Measurements from ENCODE around the gene UBXN7. TPM values are rescaled to one million over a fixed set of nuclear protein-coding genes. Genes with fewer than 3 reads are reported as not detected.
"Not testable (repeated sequence)": the region's sequence is repeated elsewhere in the genome, so short reads cannot be mapped to it uniquely, and the experiment has no call there.

UBXN7 gene
- total RNA-seq, 1 experiment from 2014 or later, result 67.0 TPM

DNA sequence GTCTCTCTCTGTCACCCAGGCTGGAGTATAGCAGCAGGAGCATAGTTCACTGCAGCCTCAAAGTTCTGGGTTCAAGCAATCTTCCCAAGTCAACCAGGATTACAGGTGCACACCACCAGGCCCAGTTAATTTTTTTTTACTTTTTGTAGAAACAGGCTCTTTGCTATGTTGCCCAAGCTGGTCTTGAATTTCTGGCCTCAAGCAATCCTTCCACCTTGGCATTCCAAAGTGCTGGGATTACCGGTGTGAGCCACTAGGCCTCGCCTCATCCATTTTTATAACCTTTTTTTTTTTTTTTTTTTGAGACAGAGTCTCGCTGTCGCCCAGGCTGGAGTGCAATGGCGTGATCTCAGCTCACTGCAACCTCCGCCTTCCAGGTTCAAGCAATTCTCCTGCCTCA lies 7.8 kb downstream of the UBXN7 start:
- H4K20me1 ChIP-seq (ENCODE audit: insufficient read depth); H3K36me3 ChIP-seq (ENCODE audit: control insufficient read depth in 1 of 2, insufficient read depth in 2 of 2, low read length in 2 of 2); H3K27ac ChIP-seq (ENCODE audit: low read depth, low read length); H3K4me2 ChIP-seq (ENCODE audit: low read length); ATAC-seq; intact Hi-C loops (cut with micrococcal nuclease); BruUV-seq (replicated peaks); H2AFZ ChIP-seq (ENCODE audit: low read depth, low read length, poor library complexity, severe bottlenecking); H3K9me2 ChIP-seq (ENCODE audit: insufficient read depth); H3K4me1 ChIP-seq (ENCODE audit: control insufficient read depth in 1 of 2, insufficient read depth in 2 of 2, low read length in 2 of 2); H3K4me3 ChIP-seq (replicated peaks in 1 of 2; ENCODE audit: low read depth in 1 of 2, low read length in 2 of 2); H3K9ac ChIP-seq (ENCODE audit: low read length); H3K27me3 ChIP-seq (ENCODE audit: insufficient read depth, low read length); DNase-seq (ENCODE audit: low read depth, low spot score); CTCF ChIA-PET; H3K9me3 ChIP-seq (ENCODE audit: control insufficient read depth in 1 of 2, insufficient read depth in 1 of 2, low read depth in 1 of 2, low read length in 2 of 2); POLR2A ChIA-PET; RAD21 ChIA-PET (ENCODE audit: low non-redundant PET in 1 of 2, low total read pairs in 2 of 2, uncharacterized antibody in 2 of 2, unreplicated experiment in 2 of 2): not testable (repeated sequence)
- H3K79me2 ChIP-seq (ENCODE audit: insufficient read depth, low read length), result peaks cover 96% of the 10 kb centered on the region

DNA sequence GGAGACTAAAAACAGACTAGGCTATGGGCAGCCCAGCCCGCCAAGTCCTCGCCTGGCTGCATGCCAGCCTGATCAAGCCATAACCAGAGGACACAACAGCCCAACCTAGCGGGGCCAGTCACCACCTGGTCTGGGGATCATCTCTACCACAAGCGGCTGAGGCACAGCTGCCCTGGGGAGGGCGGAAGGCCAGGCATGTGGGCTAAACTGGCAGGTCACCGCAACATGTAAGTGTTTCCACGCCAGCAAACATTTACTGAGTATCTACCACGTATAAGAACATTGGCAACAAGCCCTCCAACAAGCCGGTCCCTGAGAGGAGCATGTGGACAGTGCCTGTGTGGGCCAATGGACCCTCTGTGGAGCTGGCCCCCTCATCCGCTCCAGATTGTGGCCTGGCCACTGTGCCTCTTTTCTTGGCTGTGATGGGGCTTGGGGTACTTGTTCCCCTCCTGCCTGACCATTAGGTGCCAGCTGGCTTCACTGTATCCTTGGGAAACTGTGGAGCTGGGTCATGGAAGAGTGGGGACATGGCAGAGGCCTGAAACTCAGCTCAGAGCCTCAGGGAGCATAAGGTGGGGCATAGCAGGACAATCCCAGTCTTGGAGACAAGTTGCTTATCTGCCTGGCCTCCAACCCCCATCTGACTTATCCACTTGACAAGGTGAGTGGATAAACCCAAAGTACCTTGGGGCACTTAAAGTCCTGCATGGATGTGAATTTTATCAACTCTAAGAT lies 9.0 kb downstream of the UBXN7 start:
- no peaks in the 10 kb centered on the region; the same call in 1 of the 2 replicates for H4K20me1 ChIP-seq (ENCODE audit: insufficient read depth)
- no peak overlapping the region for H3K9ac ChIP-seq (ENCODE audit: low read length)
- BruUV-seq (replicated peaks), result no TSS peak
- H3K9me3 ChIP-seq (ENCODE audit: control insufficient read depth in 1 of 2, insufficient read depth in 1 of 2, low read depth in 1 of 2, low read length in 2 of 2), result no peaks in the 10 kb centered on the region
- peaks cover 96% of the 10 kb centered on the region for H3K79me2 ChIP-seq (ENCODE audit: insufficient read depth, low read length)
- H3K4me2 ChIP-seq (ENCODE audit: low read length), result no peak overlapping the region
- H2AFZ ChIP-seq (ENCODE audit: low read depth, low read length, poor library complexity, severe bottlenecking), result no peak overlapping the region
- ChIA-PET RAD21 (ENCODE audit: low non-redundant PET in 1 of 2, low total read pairs in 2 of 2, uncharacterized antibody in 2 of 2, unreplicated experiment in 2 of 2) (no interaction called here), CTCF (no interaction called here), POLR2A (no interaction called here)
- H3K36me3 ChIP-seq (ENCODE audit: control insufficient read depth in 1 of 2, insufficient read depth in 2 of 2, low read length in 2 of 2), result no peaks in the 10 kb centered on the region; a peak in 1 of 4 replicates
- intact Hi-C loops (cut with micrococcal nuclease), result no loop called here
- H3K4me3 ChIP-seq (replicated peaks in 1 of 2; ENCODE audit: low read depth in 1 of 2, low read length in 2 of 2), result no peak overlapping the region
- DNase-seq (ENCODE audit: low read depth, low spot score) (no peak), ATAC-seq (peak; percentile 30; the same call in 1 of the 2 replicates)
- no peaks in the 10 kb centered on the region for H3K27me3 ChIP-seq (ENCODE audit: insufficient read depth, low read length)
- no peaks in the 10 kb centered on the region for H3K9me2 ChIP-seq (ENCODE audit: insufficient read depth)
- H3K27ac ChIP-seq (ENCODE audit: low read depth, low read length), result no peak overlapping the region
- no peak for TF ChIP-seq POLR2A (IDR thresholded peaks at IDR 0.05; ENCODE audit: borderline replicate concordance, extremely low read depth, insufficient read depth, insufficient read length)
- TF ChIP-seq SIN3A (IDR thresholded peaks at IDR 0.05; ENCODE audit: low read depth), result no peak
- TF ChIP-seq, protein P1, sequence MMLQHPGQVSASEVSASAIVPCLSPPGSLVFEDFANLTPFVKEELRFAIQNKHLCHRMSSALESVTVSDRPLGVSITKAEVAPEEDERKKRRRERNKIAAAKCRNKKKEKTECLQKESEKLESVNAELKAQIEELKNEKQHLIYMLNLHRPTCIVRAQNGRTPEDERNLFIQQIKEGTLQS (IDR thresholded peaks at IDR 0.05), result no peak
- TF ChIP-seq JUND (IDR thresholded peaks at IDR 0.05), result no peak
- TF ChIP-seq, protein P2, sequence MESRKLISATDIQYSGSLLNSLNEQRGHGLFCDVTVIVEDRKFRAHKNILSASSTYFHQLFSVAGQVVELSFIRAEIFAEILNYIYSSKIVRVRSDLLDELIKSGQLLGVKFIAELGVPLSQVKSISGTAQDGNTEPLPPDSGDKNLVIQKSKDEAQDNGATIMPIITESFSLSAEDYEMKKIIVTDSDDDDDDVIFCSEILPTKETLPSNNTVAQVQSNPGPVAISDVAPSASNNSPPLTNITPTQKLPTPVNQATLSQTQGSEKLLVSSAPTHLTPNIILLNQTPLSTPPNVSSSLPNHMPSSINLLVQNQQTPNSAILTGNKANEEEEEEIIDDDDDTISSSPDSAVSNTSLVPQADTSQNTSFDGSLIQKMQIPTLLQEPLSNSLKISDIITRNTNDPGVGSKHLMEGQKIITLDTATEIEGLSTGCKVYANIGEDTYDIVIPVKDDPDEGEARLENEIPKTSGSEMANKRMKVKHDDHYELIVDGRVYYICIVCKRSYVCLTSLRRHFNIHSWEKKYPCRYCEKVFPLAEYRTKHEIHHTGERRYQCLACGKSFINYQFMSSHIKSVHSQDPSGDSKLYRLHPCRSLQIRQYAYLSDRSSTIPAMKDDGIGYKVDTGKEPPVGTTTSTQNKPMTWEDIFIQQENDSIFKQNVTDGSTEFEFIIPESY (IDR thresholded peaks at IDR 0.05; ENCODE audit: extremely low read depth, insufficient replicate concordance, low read length), result no peak
- TF ChIP-seq EZH2phosphoT487 (IDR thresholded peaks at IDR 0.05; ENCODE audit: borderline replicate concordance), result no peak
- H3K4me1 ChIP-seq (ENCODE audit: control insufficient read depth in 1 of 2, insufficient read depth in 2 of 2, low read length in 2 of 2), result no peaks in the 10 kb centered on the region

DNA sequence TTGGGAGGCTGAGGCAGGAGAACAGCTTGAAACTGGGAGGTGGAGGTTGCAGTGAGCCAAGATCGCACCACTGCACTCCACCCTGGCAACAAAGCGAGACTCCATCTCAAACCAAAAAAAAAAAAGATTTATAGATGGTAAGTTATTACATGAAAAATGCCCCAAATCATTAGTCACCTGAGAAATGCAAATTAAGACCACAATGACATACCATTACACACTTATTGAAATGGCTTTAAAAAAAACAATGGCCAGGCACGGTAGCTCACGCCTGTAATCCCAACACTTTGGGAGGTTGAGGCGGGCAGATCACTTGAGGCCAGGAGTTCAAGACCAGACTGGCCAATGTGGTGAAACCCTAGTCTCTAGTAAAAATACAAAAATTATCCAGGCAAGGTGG lies 10.6 kb downstream of the UBXN7 start:
- H3K9ac ChIP-seq (ENCODE audit: low read length); H3K27me3 ChIP-seq (ENCODE audit: insufficient read depth, low read length); RAD21 ChIA-PET (ENCODE audit: low non-redundant PET in 1 of 2, low total read pairs in 2 of 2, uncharacterized antibody in 2 of 2, unreplicated experiment in 2 of 2); H4K20me1 ChIP-seq (ENCODE audit: insufficient read depth); CTCF ChIA-PET; H3K9me2 ChIP-seq (ENCODE audit: insufficient read depth); H3K4me3 ChIP-seq (replicated peaks in 1 of 2; ENCODE audit: low read depth in 1 of 2, low read length in 2 of 2); H3K4me2 ChIP-seq (ENCODE audit: low read length); ATAC-seq; H3K9me3 ChIP-seq (ENCODE audit: control insufficient read depth in 1 of 2, insufficient read depth in 1 of 2, low read depth in 1 of 2, low read length in 2 of 2); intact Hi-C loops (cut with micrococcal nuclease); DNase-seq (ENCODE audit: low read depth, low spot score); POLR2A ChIA-PET; H3K4me1 ChIP-seq (ENCODE audit: control insufficient read depth in 1 of 2, insufficient read depth in 2 of 2, low read length in 2 of 2); H2AFZ ChIP-seq (ENCODE audit: low read depth, low read length, poor library complexity, severe bottlenecking); H3K36me3 ChIP-seq (ENCODE audit: control insufficient read depth in 1 of 2, insufficient read depth in 2 of 2, low read length in 2 of 2); BruUV-seq (replicated peaks); H3K27ac ChIP-seq (ENCODE audit: low read depth, low read length): not testable (repeated sequence)
- H3K79me2 ChIP-seq (ENCODE audit: insufficient read depth, low read length), result peaks cover 93% of the 10 kb centered on the region
